HepG2 (cell line): ENCODE results near the gene CSTB. TPM values are rescaled to one million over a fixed set of nuclear protein-coding genes. Genes with fewer than 3 reads are reported as not detected.

Experiments
- CAMTA2 ChIP-seq: sonication (generic); formaldehyde crosslinking; IDR thresholded peaks from 2 replicates; pipeline ENCODE4 v1.4.0; 2020; ENCODE audit warnings: mild to moderate bottlenecking, missing genetic modification reagents, borderline replicate concordance
- ONECUT2 ChIP-seq: sonication (generic); formaldehyde crosslinking; IDR thresholded peaks from 2 replicates; pipeline ENCODE4 v1.4.0; 2020; ENCODE audit warnings: missing genetic modification reagents
- ZNF687 ChIP-seq: sonication (generic); formaldehyde crosslinking; IDR thresholded peaks from 2 replicates; pipeline ENCODE4 v1.5.1; 2020; ENCODE audit warnings: mild to moderate bottlenecking, missing genetic modification reagents, moderate library complexity
- ZNF878 ChIP-seq: sonication (generic); formaldehyde crosslinking; IDR thresholded peaks from 2 replicates; pipeline ENCODE4 v1.8.1; 2023; ENCODE audit warnings: mild to moderate bottlenecking, missing genetic modification reagents, moderate library complexity
- polyA plus RNA-seq, 8 experiments: library from polyadenylated mRNA; depleted of rRNA in 3 of 8; stranded (reverse) in 7 of 8; unstranded in 1 of 8; fragments of >200 nt; fragmentation: Illumina TruSeq in 4 of 8; extraction: Trizol in 4 of 8; gene quantifications; 2 replicates each; pipeline versions ENCODE4 v1.2.1 to v1.2.3, GENCODE V29; 2011 to 2016; ENCODE audit warnings: low read depth in 4 of 8, missing spikeins in 1 of 8, mixed read lengths in 1 of 8; ENCODE audit not compliant: insufficient read depth in 1 of 8
- total RNA-seq, 5 experiments: library from RNA; depleted of rRNA; stranded (reverse); fragments of >200 nt; fragmentation: Illumina TruSeq; extraction: Trizol; gene quantifications; 2 replicates each; pipeline ENCODE4 v1.2.3, GENCODE V29; 2016; ENCODE audit warnings: low read depth in 1 of 5
- TF ChIP-seq, protein P1 (sequence below): sonication (generic); formaldehyde crosslinking; IDR thresholded peaks from 2 replicates; pipeline ENCODE4 v1.5.0; 2020; ENCODE audit warnings: mild to moderate bottlenecking, missing genetic modification reagents, borderline replicate concordance
- TF ChIP-seq, protein P2 (sequence below): sonication (generic); formaldehyde crosslinking; IDR thresholded peaks from 2 replicates; pipeline ENCODE4 v1.4.0; 2020; ENCODE audit warnings: missing genetic modification reagents

The CSTB gene
- total and polyA plus RNA-seq, 2 of the 13 experiments (the other 11 are each of a cell fraction or from before 2014, with no cell fraction given): 11.7 to 94.1 TPM

- TF ChIP-seq, protein P1, sequence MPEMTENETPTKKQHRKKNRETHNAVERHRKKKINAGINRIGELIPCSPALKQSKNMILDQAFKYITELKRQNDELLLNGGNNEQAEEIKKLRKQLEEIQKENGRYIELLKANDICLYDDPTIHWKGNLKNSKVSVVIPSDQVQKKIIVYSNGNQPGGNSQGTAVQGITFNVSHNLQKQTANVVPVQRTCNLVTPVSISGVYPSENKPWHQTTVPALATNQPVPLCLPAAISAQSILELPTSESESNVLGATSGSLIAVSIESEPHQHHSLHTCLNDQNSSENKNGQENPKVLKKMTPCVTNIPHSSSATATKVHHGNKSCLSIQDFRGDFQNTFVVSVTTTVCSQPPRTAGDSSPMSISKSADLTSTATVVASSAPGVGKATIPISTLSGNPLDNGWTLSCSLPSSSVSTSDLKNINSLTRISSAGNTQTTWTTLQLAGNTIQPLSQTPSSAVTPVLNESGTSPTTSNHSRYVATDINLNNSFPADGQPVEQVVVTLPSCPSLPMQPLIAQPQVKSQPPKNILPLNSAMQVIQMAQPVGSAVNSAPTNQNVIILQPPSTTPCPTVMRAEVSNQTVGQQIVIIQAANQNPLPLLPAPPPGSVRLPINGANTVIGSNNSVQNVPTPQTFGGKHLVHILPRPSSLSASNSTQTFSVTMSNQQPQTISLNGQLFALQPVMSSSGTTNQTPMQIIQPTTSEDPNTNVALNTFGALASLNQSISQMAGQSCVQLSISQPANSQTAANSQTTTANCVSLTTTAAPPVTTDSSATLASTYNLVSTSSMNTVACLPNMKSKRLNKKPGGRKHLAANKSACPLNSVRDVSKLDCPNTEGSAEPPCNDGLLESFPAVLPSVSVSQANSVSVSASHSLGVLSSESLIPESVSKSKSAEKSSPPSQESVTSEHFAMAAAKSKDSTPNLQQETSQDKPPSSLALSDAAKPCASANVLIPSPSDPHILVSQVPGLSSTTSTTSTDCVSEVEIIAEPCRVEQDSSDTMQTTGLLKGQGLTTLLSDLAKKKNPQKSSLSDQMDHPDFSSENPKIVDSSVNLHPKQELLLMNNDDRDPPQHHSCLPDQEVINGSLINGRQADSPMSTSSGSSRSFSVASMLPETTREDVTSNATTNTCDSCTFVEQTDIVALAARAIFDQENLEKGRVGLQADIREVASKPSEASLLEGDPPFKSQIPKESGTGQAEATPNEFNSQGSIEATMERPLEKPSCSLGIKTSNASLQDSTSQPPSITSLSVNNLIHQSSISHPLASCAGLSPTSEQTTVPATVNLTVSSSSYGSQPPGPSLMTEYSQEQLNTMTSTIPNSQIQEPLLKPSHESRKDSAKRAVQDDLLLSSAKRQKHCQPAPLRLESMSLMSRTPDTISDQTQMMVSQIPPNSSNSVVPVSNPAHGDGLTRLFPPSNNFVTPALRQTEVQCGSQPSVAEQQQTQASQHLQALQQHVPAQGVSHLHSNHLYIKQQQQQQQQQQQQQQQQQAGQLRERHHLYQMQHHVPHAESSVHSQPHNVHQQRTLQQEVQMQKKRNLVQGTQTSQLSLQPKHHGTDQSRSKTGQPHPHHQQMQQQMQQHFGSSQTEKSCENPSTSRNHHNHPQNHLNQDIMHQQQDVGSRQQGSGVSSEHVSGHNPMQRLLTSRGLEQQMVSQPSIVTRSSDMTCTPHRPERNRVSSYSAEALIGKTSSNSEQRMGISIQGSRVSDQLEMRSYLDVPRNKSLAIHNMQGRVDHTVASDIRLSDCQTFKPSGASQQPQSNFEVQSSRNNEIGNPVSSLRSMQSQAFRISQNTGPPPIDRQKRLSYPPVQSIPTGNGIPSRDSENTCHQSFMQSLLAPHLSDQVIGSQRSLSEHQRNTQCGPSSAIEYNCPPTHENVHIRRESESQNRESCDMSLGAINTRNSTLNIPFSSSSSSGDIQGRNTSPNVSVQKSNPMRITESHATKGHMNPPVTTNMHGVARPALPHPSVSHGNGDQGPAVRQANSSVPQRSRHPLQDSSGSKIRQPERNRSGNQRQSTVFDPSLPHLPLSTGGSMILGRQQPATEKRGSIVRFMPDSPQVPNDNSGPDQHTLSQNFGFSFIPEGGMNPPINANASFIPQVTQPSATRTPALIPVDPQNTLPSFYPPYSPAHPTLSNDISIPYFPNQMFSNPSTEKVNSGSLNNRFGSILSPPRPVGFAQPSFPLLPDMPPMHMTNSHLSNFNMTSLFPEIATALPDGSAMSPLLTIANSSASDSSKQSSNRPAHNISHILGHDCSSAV (CRISPR knock-in tag): no peak
- TF ChIP-seq CAMTA2 (no peak; the same call in 1 of the 2 replicates), ZNF878 (CRISPR knock-in tag) (peak; percentile 82), ONECUT2 (CRISPR knock-in tag) (peak; percentile 24; the same call in 1 of the 2 replicates), ZNF687 (peak; percentile 97)
- TF ChIP-seq, protein P2, sequence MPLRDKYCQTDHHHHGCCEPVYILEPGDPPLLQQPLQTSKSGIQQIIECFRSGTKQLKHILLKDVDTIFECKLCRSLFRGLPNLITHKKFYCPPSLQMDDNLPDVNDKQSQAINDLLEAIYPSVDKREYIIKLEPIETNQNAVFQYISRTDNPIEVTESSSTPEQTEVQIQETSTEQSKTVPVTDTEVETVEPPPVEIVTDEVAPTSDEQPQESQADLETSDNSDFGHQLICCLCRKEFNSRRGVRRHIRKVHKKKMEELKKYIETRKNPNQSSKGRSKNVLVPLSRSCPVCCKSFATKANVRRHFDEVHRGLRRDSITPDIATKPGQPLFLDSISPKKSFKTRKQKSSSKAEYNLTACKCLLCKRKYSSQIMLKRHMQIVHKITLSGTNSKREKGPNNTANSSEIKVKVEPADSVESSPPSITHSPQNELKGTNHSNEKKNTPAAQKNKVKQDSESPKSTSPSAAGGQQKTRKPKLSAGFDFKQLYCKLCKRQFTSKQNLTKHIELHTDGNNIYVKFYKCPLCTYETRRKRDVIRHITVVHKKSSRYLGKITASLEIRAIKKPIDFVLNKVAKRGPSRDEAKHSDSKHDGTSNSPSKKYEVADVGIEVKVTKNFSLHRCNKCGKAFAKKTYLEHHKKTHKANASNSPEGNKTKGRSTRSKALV (CRISPR knock-in tag): no peak
Measured at GRCh38 chr21:43728467-43729390, 47.4 kb downstream of the CSTB start (continued).
